Omental fat pad (tissue), 4 donors: ENCODE results near the gene CROCC. TPM values are rescaled to one million over a fixed set of nuclear protein-coding genes. Genes with fewer than 3 reads are reported as not detected.
A peak's percentile ranks its signal among the peaks of the same experiment; 100 is the strongest.
"Not testable (repeated sequence)": the region's sequence is repeated elsewhere in the genome, so short reads cannot be mapped to it uniquely, and the experiment has no call there.

Experiments used
- ATAC-seq: fragments of 150-250 bp; one replicate; pipeline ENCODE4 v1.9.1; 2016; ENCODE audit warnings: mild to moderate bottlenecking, moderate library complexity; ENCODE audit not compliant: low FRiP score
- DNase-seq: peaks from one replicate; pipeline ENCODE4 v3.0.0-alpha.2; 2019; ENCODE audit warnings: low spot score
- CTCF ChIP-seq, 3 donors: fragments of 450-650 bp; IDR thresholded peaks; one replicate each; pipeline ENCODE4 v1.5.1; 2016 to 2017; ENCODE audit warnings: antibody characterized with exemption in 3 of 3, mild to moderate bottlenecking in 3 of 3, moderate library complexity in 2 of 3
- total RNA-seq, 4 donors: library from RNA; depleted of rRNA; stranded (reverse); fragments of >200 nt; gene quantifications; one replicate each; pipeline ENCODE4 v1.1.0, GENCODE V29; 2016

The CROCC gene
- total RNA-seq, 4 donors from 2014 or later: 10.9 to 24.1 (median 14.0) TPM

- ATAC-seq, DNase-seq: not testable (repeated sequence)
These were observed 12.2 kb downstream of the CROCC start for GRCh38 chr1:16933945-16934344.

- not testable (repeated sequence) for ATAC-seq, DNase-seq
These were observed 14.8 kb downstream of the CROCC start for GRCh38 chr1:16936580-16936979.

- TF ChIP-seq CTCF (IDR thresholded peaks at IDR 0.05): no peak
- ATAC-seq (no peak), DNase-seq (no peak)
These were observed 16.9 kb downstream of the CROCC start for GRCh38 chr1:16938351-16939321.

GRCh38 chr1:16939386-16940180 is 17.9 kb downstream of the CROCC start:
- DNase-seq: not testable (repeated sequence)
- ATAC-seq: peak; percentile 21

GRCh38 chr1:16944038-16944437 is 22.3 kb downstream of the CROCC start:
- no peak for DNase-seq
- ATAC-seq: no peak

GRCh38 chr1:16945512-16945911 is 23.8 kb downstream of the CROCC start:
- ATAC-seq, DNase-seq: not testable (repeated sequence)

More at GRCh38 chr1:16944038-16944437, 22.3 kb downstream of the CROCC start:
- no peak for TF ChIP-seq CTCF (IDR thresholded peaks at IDR 0.05)

GRCh38 chr1:16946185-16946584 is 24.5 kb downstream of the CROCC start:
- not testable (repeated sequence) for DNase-seq, ATAC-seq

- DNase-seq (no peak), ATAC-seq (no peak)
- no peak for TF ChIP-seq CTCF (IDR thresholded peaks at IDR 0.05)
These were observed 24.9 kb downstream of the CROCC start for GRCh38 chr1:16946646-16947045.

GRCh38 chr1:16948282-16948891 is 26.7 kb downstream of the CROCC start:
- not testable (repeated sequence) for ATAC-seq, DNase-seq

GRCh38 chr1:16949026-16949425 is 27.3 kb downstream of the CROCC start:
- ATAC-seq: peak; percentile 33
- not testable (repeated sequence) for DNase-seq

GRCh38 chr1:16952376-16952775 is 30.6 kb downstream of the CROCC start:
- DNase-seq, ATAC-seq: not testable (repeated sequence)
